Motor neuron (in vitro differentiated cells): ENCODE results near the gene ARHGAP36. TPM values are rescaled to one million over a fixed set of nuclear protein-coding genes. Genes with fewer than 3 reads are reported as not detected.

ENCODE experiments used
- ATAC-seq, 8 experiments: fragments of 200-7000 bp; cut with Tn5 transposase; replicated peaks in 6 of 8; 2 replicates each; pipeline ENCODE4 v1.8.0; 2021; ENCODE audit warnings: mild to moderate bottlenecking in 8 of 8, moderate library complexity in 8 of 8
- H3K27ac ChIP-seq, 2 donors: fragments of 250-450 bp; sonication (Bioruptor Pico); 2 replicates each; pipeline ENCODE4 v1.9.0; 2021; ENCODE audit warnings: antibody characterized with exemption in 2 of 2, mild to moderate bottlenecking in 2 of 2, moderate library complexity in 1 of 2
- H3K4me1 ChIP-seq, 2 donors: fragments of 250-450 bp; sonication (Bioruptor Pico); replicated peaks in 1 of 2; 2 replicates each; pipeline ENCODE4 v1.6.1; 2021; ENCODE audit warnings: antibody characterized with exemption in 2 of 2, mild to moderate bottlenecking in 2 of 2, moderate library complexity in 1 of 2
- H3K4me3 ChIP-seq, 5 donors: fragments of 250-450 bp; sonication (Bioruptor Pico); 2 replicates each; pipeline ENCODE4 v1.9.0; 2021; ENCODE audit warnings: antibody characterized with exemption in 5 of 5, mild to moderate bottlenecking in 5 of 5, moderate library complexity in 4 of 5
- WGBS, 10 experiments: fragments of 450-650 bp; shearing (Covaris generic); methylation state at CpG; one replicate each; pipeline ENCODE4 v1.0.0; 2022; 5-methylcytosine and 5-hydroxymethylcytosine counted together
- in situ Hi-C, 9 experiments: fragments of 400-800 bp; cut with MboI; loops; one replicate each; pipeline ENCODE4 v1.15.0; 2021; ENCODE audit warnings: low sequenced_read_pairs in 9 of 9, low pct_unique_long_range_greater_than_20kb in 2 of 9; ENCODE audit not compliant: unreplicated experiment in 9 of 9
- total RNA-seq, 8 experiments: library from RNA; unstranded; fragments of 300-600 nt; gene quantifications; 2 replicates each; pipeline versions ENCODE4 v1.2.3 to v1.2.4, GENCODE V29; 2022

The ARHGAP36 gene
- total RNA-seq, 8 experiments from 2014 or later, result 0.42 to 41.8 (median 0.69) TPM; not detected in 3

GRCh38 chrX:131083510-131084142, 25.5 kb downstream of the ARHGAP36 start:
- Histone ChIP-seq H3K27ac (no peak overlapping the region), H3K4me1 (peaks cover 0 to 4% of the 10 kb centered on the region in 2 donors), H3K4me3 (no peak overlapping the region)
- in situ Hi-C loops, result no loop called here
- ATAC-seq, result no peak
- WGBS, 10 experiments, result 0 to 23% (median 0%) methylated on average over 1 to 15 of the region's 34 CpGs; no CpG with 5 or more reads in 5 of the 10 experiments

GRCh38 chrX:131084145-131084544, 26.0 kb downstream of the ARHGAP36 start:
- H3K4me1 ChIP-seq, result peaks cover 0 to 4% of the 10 kb centered on the region in 2 donors
- ATAC-seq, result no peak
- 0 to 60% (median 5%) methylated on average over 1 to 3 of the region's 7 CpGs; no CpG with 5 or more reads in 7 of the 10 experiments for WGBS, 10 experiments
- no peak overlapping the region for H3K27ac ChIP-seq
- in situ Hi-C loops, result no loop called here
- no peak overlapping the region for H3K4me3 ChIP-seq

- no peak for ATAC-seq
- 60 to 100% (median 95%) methylated on average over 3 to 27 of the region's 27 CpGs for WGBS, 10 experiments
- H3K4me3 ChIP-seq, result no peak overlapping the region
- no peaks in the 10 kb centered on the region for H3K4me1 ChIP-seq
- no peak overlapping the region for H3K27ac ChIP-seq
- in situ Hi-C loops, result no loop called here
Observed at GRCh38 chrX:131136776-131137175, 78.6 kb downstream of the ARHGAP36 start.

GRCh38 chrX:131139072-131139471, 80.9 kb downstream of the ARHGAP36 start:
- in situ Hi-C loops, result no loop called here
- no peak overlapping the region for H3K4me3 ChIP-seq
- no peak for ATAC-seq
- H3K27ac ChIP-seq, result no peak overlapping the region
- no peaks in the 10 kb centered on the region for H3K4me1 ChIP-seq
- WGBS, 10 experiments, result 40 to 80% methylated on average over 1 of the region's 2 CpGs; no CpG with 5 or more reads in 8 of the 10 experiments

Other genes with a start within 250 kb of the ARHGAP36 start
- gene ENOX2, start 155.1 kb upstream of the ARHGAP36 start, total RNA-seq, result 10 to 100 TPM in 6 of 8 experiments, 1 to 10 TPM in 2; 7.9 to 34.8 (median 12.7) TPM
- 1 to 10 TPM in 5 of 8 experiments, under 1 TPM in 1, not detected in 2; 0.24 to 7.1 (median 3.3) TPM for gene IGSF1, start 231.0 kb downstream of the ARHGAP36 start, total RNA-seq